ENCODE measurements around the gene MYMK. TPM values are rescaled to one million over a fixed set of nuclear protein-coding genes. Genes with fewer than 3 reads are reported as not detected.

MYMK gene
- total RNA-seq, 1 donor from 2014 or later: not detected

GRCh38 chr9:133554729-133555128 lies 30.0 kb upstream of the MYMK start:
- Mint-ChIP-seq H3K27me3 (ENCODE audit: low read depth) (no peaks in the 10 kb centered on the region), H3K27ac (no peak overlapping the region), H3K4me3 (no peak overlapping the region), H3K4me1 (peaks cover 22% of the 10 kb centered on the region), H3K36me3 (no peaks in the 10 kb centered on the region), H3K9me3 (no peaks in the 10 kb centered on the region)
- no peak for TF ChIP-seq CTCF (IDR thresholded peaks at IDR 0.05; ENCODE audit: unreplicated experiment)
- no peak for DNase-seq (ENCODE audit: low spot score in 2 of 2, unreplicated experiment in 2 of 2)

- Mint-ChIP-seq H3K9me3 (no peaks in the 10 kb centered on the region), H3K36me3 (no peaks in the 10 kb centered on the region), H3K27ac (no peak overlapping the region), H3K27me3 (ENCODE audit: low read depth) (no peaks in the 10 kb centered on the region), H3K4me1 (peaks cover 20% of the 10 kb centered on the region), H3K4me3 (no peak overlapping the region)
- no peak for TF ChIP-seq CTCF (IDR thresholded peaks at IDR 0.05; ENCODE audit: unreplicated experiment)
- no peak for DNase-seq (ENCODE audit: low spot score in 2 of 2, unreplicated experiment in 2 of 2)
These were observed 29.4 kb upstream of the MYMK start for GRCh38 chr9:133553973-133554713.

GRCh38 chr9:133553123-133553522 lies 28.4 kb upstream of the MYMK start:
- Mint-ChIP-seq H3K27me3 (ENCODE audit: low read depth) (no peaks in the 10 kb centered on the region), H3K27ac (no peak overlapping the region), H3K4me1 (peaks cover 12% of the 10 kb centered on the region), H3K36me3 (no peaks in the 10 kb centered on the region), H3K9me3 (no peaks in the 10 kb centered on the region), H3K4me3 (no peak overlapping the region)
- no peak for TF ChIP-seq CTCF (IDR thresholded peaks at IDR 0.05; ENCODE audit: unreplicated experiment)
- no peak for DNase-seq (ENCODE audit: low spot score in 2 of 2, unreplicated experiment in 2 of 2)

GRCh38 chr9:133552236-133552635 lies 27.5 kb upstream of the MYMK start:
- H3K4me3 Mint-ChIP-seq: no peak overlapping the region
- no peak overlapping the region for H3K27ac Mint-ChIP-seq
- H3K27me3 Mint-ChIP-seq (ENCODE audit: low read depth): no peaks in the 10 kb centered on the region
- no peak for DNase-seq (ENCODE audit: low spot score in 2 of 2, unreplicated experiment in 2 of 2)
- TF ChIP-seq CTCF (IDR thresholded peaks at IDR 0.05; ENCODE audit: unreplicated experiment): no peak
- H3K36me3 Mint-ChIP-seq: peaks cover 2% of the 10 kb centered on the region
- peaks cover 6% of the 10 kb centered on the region for H3K4me1 Mint-ChIP-seq
- no peaks in the 10 kb centered on the region for H3K9me3 Mint-ChIP-seq

GRCh38 chr9:133551446-133551845 lies 26.7 kb upstream of the MYMK start:
- no peak overlapping the region for H3K4me3 Mint-ChIP-seq
- no peak for TF ChIP-seq CTCF (IDR thresholded peaks at IDR 0.05; ENCODE audit: unreplicated experiment)
- H3K9me3 Mint-ChIP-seq: no peaks in the 10 kb centered on the region
- no peak for DNase-seq (ENCODE audit: low spot score in 2 of 2, unreplicated experiment in 2 of 2)
- peaks cover 3% of the 10 kb centered on the region for H3K36me3 Mint-ChIP-seq
- H3K4me1 Mint-ChIP-seq: peaks cover 10% of the 10 kb centered on the region
- H3K27ac Mint-ChIP-seq: no peak overlapping the region
- H3K27me3 Mint-ChIP-seq (ENCODE audit: low read depth): no peaks in the 10 kb centered on the region
